Activated CD4-positive, alpha-beta memory T cell treated with anti-CD3 and anti-CD28 coated beads, Interleukin-2, amount 10 ng/mL, durations not matched to agents 7 days and 5 days (primary cell): Measurements from ENCODE around the gene MLX. TPM values are rescaled to one million over a fixed set of nuclear protein-coding genes. Genes with fewer than 3 reads are reported as not detected.
A peak's percentile ranks its signal among the peaks of the same experiment; 100 is the strongest.
"Not testable (repeated sequence)": the region's sequence is repeated elsewhere in the genome, so short reads cannot be mapped to it uniquely, and the experiment has no call there.

Source experiments
- CTCF ChIA-PET: fragments of 350-600 bp; sonication (Branson Sonifier 250); formaldehyde crosslinking; loops from one replicate; lab custom pipeline; 2021; ENCODE audit warnings: antibody characterized with exemption, inconsistent platforms; lab: Charles Lee
- POLR2A ChIA-PET: fragments of 350-600 bp; sonication (Branson Sonifier 250); formaldehyde crosslinking; loops from one replicate; lab custom pipeline; 2021; ENCODE audit warnings: antibody characterized with exemption; lab: Charles Lee
- DNase-seq: peaks from one replicate; pipeline ENCODE4 v3.0.0-alpha.2; 2020
- H3K27ac Mint-ChIP-seq: one replicate; pipeline ENCODE4 v1.8.0; 2021; ENCODE audit warnings: mild to moderate bottlenecking, mixed read lengths
- H3K27me3 Mint-ChIP-seq: one replicate; pipeline ENCODE4 v1.8.0; 2021; ENCODE audit warnings: mixed read lengths
- H3K36me3 Mint-ChIP-seq: one replicate; pipeline ENCODE4 v1.8.0; 2021; ENCODE audit warnings: low read depth, mixed read lengths
- H3K4me1 Mint-ChIP-seq: one replicate; pipeline ENCODE4 v1.8.0; 2021; ENCODE audit warnings: mixed read lengths
- H3K4me3 Mint-ChIP-seq: one replicate; pipeline ENCODE4 v1.8.0; 2021; ENCODE audit warnings: mild to moderate bottlenecking, mixed read lengths
- H3K9me3 Mint-ChIP-seq: one replicate; pipeline ENCODE4 v1.8.0; 2021; ENCODE audit warnings: mixed read lengths
- total RNA-seq, 2 experiments: library from RNA; stranded (reverse); gene quantifications; one replicate each; pipeline ENCODE4 v1.2.3, GENCODE V29; 2021

Gene MLX
- total RNA-seq, 2 experiments from 2014 or later = 52.2 to 53.8 TPM

DNA sequence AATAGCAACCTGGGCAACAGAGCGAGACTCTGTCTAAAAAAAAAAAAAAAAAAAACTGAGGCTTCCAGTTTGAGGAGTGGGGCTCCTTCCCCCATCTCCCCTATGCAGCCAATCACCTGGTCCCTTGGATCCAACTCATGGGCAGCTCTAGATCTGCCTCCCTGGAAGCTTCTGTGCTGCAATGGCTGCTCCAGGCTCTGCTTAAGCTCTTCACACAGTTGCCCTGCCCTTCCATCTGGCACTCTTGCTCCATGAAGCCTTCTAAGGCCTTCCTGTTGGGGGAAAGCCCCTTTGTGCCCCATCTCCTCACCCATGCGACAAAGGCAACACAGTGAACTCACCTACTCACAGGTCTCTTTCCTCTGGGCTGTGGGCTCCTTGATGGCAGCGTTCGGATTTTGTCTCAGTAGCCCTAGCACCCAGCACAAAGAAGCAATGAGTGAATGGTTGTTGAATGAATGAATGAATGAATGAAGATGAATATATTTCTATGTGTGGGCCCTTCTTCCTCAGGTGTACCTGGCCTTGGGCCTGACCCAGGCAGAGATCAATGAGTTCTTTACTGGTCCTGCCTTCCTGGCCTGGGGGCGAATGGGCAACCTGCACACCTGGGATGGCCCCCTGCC lies 29.0 kb upstream of the MLX start:
- Mint-ChIP-seq H3K36me3 (peaks cover 9% of the 10 kb centered on the region), H3K9me3 (no peaks in the 10 kb centered on the region), H3K4me3 (peak overlapping the region; percentile 61), H3K27me3 (peaks cover 8% of the 10 kb centered on the region), H3K4me1 (peaks cover 41% of the 10 kb centered on the region), H3K27ac (peak overlapping the region; percentile 11)
- no peak for DNase-seq
- POLR2A ChIA-PET = interaction anchor here (1.2 to 1.5 kb wide), 2 partner anchors 11 to 72 kb away, joined by 3 to 6 read pairs; partner anchors contain the start of genes RETREG3 and TUBG1
- CTCF ChIA-PET = interaction anchor here (4.3 kb wide), 1 partner anchor 11 kb away, joined by 19 read pairs; no protein-coding TSS in a partner anchor

GRCh38 chr17:42538482-42538881 lies 28.4 kb upstream of the MLX start:
- ChIA-PET POLR2A (interaction anchor here (1.5 kb wide), 1 partner anchor 10 kb away, joined by 6 read pairs; no protein-coding TSS in a partner anchor), CTCF (interaction anchor here (4.3 kb wide), 1 partner anchor 10 kb away, joined by 19 read pairs; no protein-coding TSS in a partner anchor)
- peaks cover 5% of the 10 kb centered on the region for H3K27me3 Mint-ChIP-seq
- DNase-seq = no peak
- H3K27ac Mint-ChIP-seq = no peak overlapping the region
- H3K36me3 Mint-ChIP-seq = peaks cover 9% of the 10 kb centered on the region
- no peaks in the 10 kb centered on the region for H3K9me3 Mint-ChIP-seq
- H3K4me1 Mint-ChIP-seq = peaks cover 39% of the 10 kb centered on the region
- no peak overlapping the region for H3K4me3 Mint-ChIP-seq

GRCh38 chr17:42540558-42540957 lies 26.3 kb upstream of the MLX start:
- not testable (repeated sequence) for H3K27me3 Mint-ChIP-seq, DNase-seq, H3K4me3 Mint-ChIP-seq, H3K9me3 Mint-ChIP-seq, H3K36me3 Mint-ChIP-seq
- H3K4me1 Mint-ChIP-seq = peaks cover 35% of the 10 kb centered on the region
- peak overlapping the region; percentile 10 for H3K27ac Mint-ChIP-seq
- ChIA-PET CTCF (interaction anchor here (0.7 to 1.2 kb wide), 5 partner anchors 8 to 37 kb away, joined by 3 to 6 read pairs (median 3); partner anchors contain the start of gene PSMC3IP), POLR2A (interaction anchor here (0.6 to 2.2 kb wide), 5 partner anchors 9 to 295 kb away, joined by 3 to 10 read pairs (median 3); partner anchors contain the start of gene PSMC3IP)

DNA sequence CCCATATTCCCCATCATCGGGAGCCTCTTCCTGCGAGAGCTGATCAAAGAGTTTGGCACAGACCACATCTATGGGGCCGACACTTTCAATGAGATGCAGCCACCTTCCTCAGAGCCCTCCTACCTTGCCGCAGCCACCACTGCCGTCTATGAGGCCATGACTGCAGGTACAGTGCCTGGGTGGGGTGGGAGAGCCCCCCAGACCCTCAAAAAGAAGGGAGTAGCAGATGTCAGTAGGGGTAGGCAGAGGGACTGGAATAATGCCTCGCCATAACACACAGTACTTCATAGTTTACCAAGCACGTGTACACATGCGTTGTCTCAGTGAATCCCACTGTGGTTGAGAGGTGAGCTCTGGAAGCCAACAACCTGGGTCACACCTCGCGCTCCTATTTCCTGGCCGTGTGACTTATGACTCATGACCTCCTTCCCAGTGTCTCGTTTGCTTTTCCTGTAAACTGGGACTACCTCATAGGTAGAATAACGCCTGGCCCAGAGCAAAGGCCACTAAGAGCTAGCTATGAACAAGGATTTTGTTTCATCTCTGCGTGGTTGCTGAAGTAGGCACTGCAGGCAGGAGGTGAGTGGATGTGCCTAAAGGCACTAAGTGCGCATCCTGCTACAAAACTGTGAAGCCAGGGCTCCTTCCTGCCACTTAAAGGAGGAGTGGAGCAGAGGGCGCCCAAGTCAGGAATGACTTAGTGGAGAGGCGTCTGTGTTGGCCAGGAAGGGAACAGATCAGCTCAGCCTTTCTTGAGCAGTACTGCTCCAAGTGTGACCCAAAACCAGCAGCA lies 25.7 kb upstream of the MLX start:
- H3K9me3 Mint-ChIP-seq = no peaks in the 10 kb centered on the region
- no peak for DNase-seq
- POLR2A ChIA-PET = interaction anchor here (0.6 to 2.2 kb wide), 8 partner anchors 9 to 765 kb away, joined by 3 to 10 read pairs (median 3); partner anchors contain the start of genes MLX and PSMC3IP
- CTCF ChIA-PET = interaction anchor here (0.6 to 1.2 kb wide), 8 partner anchors 9 to 407 kb away, joined by 3 to 6 read pairs (median 3); partner anchors contain the start of gene PSMC3IP
- no peak overlapping the region for H3K4me3 Mint-ChIP-seq
- no peaks in the 10 kb centered on the region for H3K27me3 Mint-ChIP-seq
- peak overlapping the region; percentile 15 for H3K27ac Mint-ChIP-seq
- H3K36me3 Mint-ChIP-seq = peaks cover 9% of the 10 kb centered on the region
- peaks cover 32% of the 10 kb centered on the region for H3K4me1 Mint-ChIP-seq

GRCh38 chr17:42543190-42544079 lies 23.5 kb upstream of the MLX start:
- Mint-ChIP-seq H3K4me1 (peaks cover 19% of the 10 kb centered on the region), H3K9me3 (no peaks in the 10 kb centered on the region), H3K27me3 (no peaks in the 10 kb centered on the region), H3K36me3 (peaks cover 6% of the 10 kb centered on the region), H3K4me3 (no peak overlapping the region), H3K27ac (no peak overlapping the region)
- no peak for DNase-seq
- POLR2A ChIA-PET = no interaction called here
- CTCF ChIA-PET = interaction anchor here (1.3 kb wide), 1 partner anchor 16 kb away, joined by 3 read pairs; no protein-coding TSS in a partner anchor

DNA sequence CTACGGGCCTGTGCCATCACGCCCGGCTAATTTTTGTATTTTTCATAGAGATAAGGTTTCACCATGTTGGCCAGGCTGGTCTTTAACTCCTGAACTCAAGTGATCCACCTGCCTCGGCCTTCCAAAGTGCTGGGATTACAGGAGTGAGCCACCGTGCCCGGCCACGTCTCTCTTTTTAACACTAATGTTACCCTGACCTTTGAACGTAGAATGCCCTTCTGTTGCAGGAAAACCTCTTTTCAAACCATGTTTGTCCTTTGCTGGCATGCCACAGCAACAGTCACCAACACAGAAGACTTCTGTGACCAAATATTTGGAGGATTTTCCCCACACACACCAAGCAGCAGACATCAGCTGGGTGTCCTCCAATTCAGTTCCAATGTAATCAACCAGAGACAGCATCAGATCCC lies 22.0 kb upstream of the MLX start:
- POLR2A ChIA-PET = interaction anchor here (1.3 kb wide), 1 partner anchor 10 kb away, joined by 4 read pairs; no protein-coding TSS in a partner anchor
- H3K27me3 Mint-ChIP-seq = no peaks in the 10 kb centered on the region
- H3K27ac Mint-ChIP-seq = no peak overlapping the region
- DNase-seq = no peak
- CTCF ChIA-PET = no interaction called here
- H3K9me3 Mint-ChIP-seq = no peaks in the 10 kb centered on the region
- peaks cover 25% of the 10 kb centered on the region for H3K4me1 Mint-ChIP-seq
- H3K4me3 Mint-ChIP-seq = no peak overlapping the region
- H3K36me3 Mint-ChIP-seq = no peaks in the 10 kb centered on the region

DNA sequence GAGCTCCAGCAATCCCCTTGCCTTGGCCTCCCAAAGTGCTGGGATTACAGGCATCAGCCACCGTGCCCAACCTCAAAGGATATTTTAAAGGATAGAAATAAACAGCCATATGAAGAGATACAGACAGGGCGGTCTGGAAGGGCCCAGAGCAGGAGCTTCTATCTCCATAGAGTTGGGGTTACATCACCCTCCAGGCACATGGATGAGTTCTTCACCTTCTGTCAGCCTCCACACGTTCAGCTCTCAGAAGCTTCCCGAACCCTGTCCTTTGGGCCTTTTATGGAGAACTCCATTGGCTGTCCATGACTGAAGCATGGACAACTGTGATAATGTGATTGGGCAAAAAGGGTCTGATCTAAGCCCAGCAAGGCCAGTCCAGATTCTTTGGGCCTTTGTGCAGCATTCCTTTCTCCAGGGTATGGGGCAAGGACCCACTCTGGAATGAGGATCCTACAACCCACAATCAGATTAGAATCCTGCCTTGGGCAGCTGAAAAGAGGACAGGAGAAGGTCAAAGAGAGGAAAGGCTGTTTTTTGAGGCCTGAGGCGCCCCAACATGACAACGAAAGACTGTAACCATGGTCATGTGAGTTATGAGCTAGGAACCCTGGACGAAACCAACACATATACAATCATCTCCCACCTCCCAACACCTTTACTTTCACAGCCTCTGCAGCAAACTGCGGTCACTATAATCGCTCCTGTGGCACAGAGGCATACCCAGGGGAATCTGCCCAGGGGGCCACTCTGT lies 21.0 kb upstream of the MLX start:
- not testable (repeated sequence) for H3K4me3 Mint-ChIP-seq
- POLR2A ChIA-PET = interaction anchor here (1.3 to 3.3 kb wide), 2 partner anchors 9 to 10 kb away, joined by 4 to 17 read pairs; partner anchors contain the start of gene NAGLU

DNA sequence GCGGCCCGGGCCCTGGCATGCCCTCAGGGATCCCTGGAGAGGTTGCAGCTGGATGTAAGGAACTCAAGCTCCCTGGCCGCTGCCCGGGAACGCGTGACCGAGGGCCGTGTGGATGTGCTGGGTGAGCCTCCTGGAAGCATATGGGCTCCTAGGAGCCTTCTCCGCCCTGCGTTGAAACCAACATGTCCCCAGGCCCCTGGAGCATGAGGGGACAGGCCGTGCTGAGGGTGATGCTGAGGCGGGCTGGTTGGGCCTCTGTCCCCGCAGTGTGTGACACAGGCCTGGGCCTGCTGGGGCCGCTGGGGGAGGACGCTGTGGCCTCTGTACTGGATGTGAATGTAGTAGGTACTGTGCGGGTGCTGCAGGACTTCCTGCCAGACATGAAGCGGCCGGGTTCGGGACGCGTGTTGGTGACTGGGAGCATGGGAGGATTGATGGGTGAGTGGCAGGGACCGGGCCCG lies 19.9 kb upstream of the MLX start:
- ChIA-PET POLR2A (interaction anchor here (1.1 to 3.3 kb wide), 3 partner anchors 11 to 131 kb away, joined by 4 to 17 read pairs (median 4); partner anchors contain the start of gene NAGLU), CTCF (interaction anchor here (1.7 to 2.6 kb wide), 2 partner anchors 10 to 12 kb away, joined by 6 to 19 read pairs; partner anchors contain the start of gene NAGLU)
- Mint-ChIP-seq H3K4me3 (no peak overlapping the region), H3K4me1 (peaks cover 9% of the 10 kb centered on the region), H3K36me3 (no peaks in the 10 kb centered on the region), H3K9me3 (no peaks in the 10 kb centered on the region), H3K27me3 (no peaks in the 10 kb centered on the region), H3K27ac (no peak overlapping the region)
- no peak for DNase-seq

More for the DNA sequence above, 21.0 kb upstream of the MLX start:
- peaks cover 17% of the 10 kb centered on the region for H3K4me1 Mint-ChIP-seq
- not testable (repeated sequence) for H3K27ac Mint-ChIP-seq, H3K9me3 Mint-ChIP-seq, H3K36me3 Mint-ChIP-seq, DNase-seq, H3K27me3 Mint-ChIP-seq
- CTCF ChIA-PET = interaction anchor here (1.0 kb wide), 1 partner anchor 19 kb away, joined by 4 read pairs; no protein-coding TSS in a partner anchor

GRCh38 chr17:42547698-42548069 lies 19.2 kb upstream of the MLX start:
- no peak for DNase-seq
- Mint-ChIP-seq H3K36me3 (no peaks in the 10 kb centered on the region), H3K27me3 (no peaks in the 10 kb centered on the region), H3K9me3 (no peaks in the 10 kb centered on the region), H3K4me3 (no peak overlapping the region), H3K27ac (no peak overlapping the region), H3K4me1 (peaks cover 9% of the 10 kb centered on the region)
- POLR2A ChIA-PET = interaction anchor here (1.0 to 3.3 kb wide), 5 partner anchors 10 to 130 kb away, joined by 3 to 17 read pairs (median 4); partner anchors contain the start of gene NAGLU
- CTCF ChIA-PET = interaction anchor here (0.9 to 2.6 kb wide), 5 partner anchors 10 to 216 kb away, joined by 3 to 19 read pairs (median 6); partner anchors contain the start of gene NAGLU

DNA sequence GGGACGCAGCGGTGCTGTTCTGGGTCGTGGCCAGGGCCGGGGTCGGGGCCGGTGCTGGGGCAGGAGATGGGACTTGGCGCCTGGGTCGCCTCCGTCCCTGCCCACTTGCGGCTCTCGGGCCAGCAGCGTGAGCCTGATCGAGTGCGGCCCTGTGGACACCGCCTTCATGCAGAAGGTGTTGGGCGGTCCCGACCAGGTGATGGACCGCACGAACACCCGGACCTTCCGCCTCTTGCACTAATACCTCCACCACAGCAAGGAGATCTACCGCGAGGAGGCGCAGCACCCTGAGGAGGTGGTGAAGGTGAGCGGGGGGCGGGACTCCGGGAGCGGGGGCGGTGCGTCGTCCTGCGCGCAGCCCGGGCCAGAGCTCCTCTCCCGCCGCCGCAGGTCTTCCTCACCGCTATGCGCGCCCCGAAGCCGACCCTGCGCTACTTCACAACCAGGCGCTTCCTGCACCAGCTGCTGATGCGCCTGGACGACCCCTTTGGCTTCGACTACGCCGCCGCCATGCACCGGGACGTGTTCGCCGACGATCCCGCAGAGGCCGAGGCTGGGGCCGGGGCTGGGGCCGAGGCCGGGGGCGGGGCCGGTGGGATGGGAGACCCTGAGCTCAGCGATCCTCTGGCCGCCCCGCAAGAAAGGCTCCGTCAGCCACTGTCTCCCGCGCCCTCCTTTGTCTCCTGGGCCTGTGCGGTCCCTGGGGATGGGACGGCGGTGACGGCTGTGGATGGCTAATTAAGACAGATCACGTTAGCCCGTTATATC lies 18.6 kb upstream of the MLX start:
- Mint-ChIP-seq H3K27ac (no peak overlapping the region), H3K4me1 (peaks cover 10% of the 10 kb centered on the region), H3K9me3 (no peaks in the 10 kb centered on the region), H3K36me3 (no peaks in the 10 kb centered on the region), H3K27me3 (no peaks in the 10 kb centered on the region), H3K4me3 (no peak overlapping the region)
- ChIA-PET CTCF (interaction anchor here (0.9 to 2.6 kb wide), 7 partner anchors 10 to 215 kb away, joined by 3 to 19 read pairs (median 5); partner anchors contain the start of gene NAGLU), POLR2A (interaction anchor here (0.6 to 3.3 kb wide), 7 partner anchors 10 to 245 kb away, joined by 3 to 17 read pairs (median 4); partner anchors contain the start of genes MLX and NAGLU)
- DNase-seq = peak; percentile 80
